Large intestine (tissue), 3 donors: ENCODE results near the gene B4GALNT2. TPM values are rescaled to one million over a fixed set of nuclear protein-coding genes. Genes with fewer than 3 reads are reported as not detected.
A peak's percentile ranks its signal among the peaks of the same experiment; 100 is the strongest.

Experiments used
- DNase-seq, 2 donors: peaks; one replicate each; pipeline versions ENCODE4 v3.0.0 to v3.0.0-alpha.2; 2013
- H3K27ac ChIP-seq: one replicate; pipeline ENCODE4 v1.5.1; 2013; ENCODE audit warnings: low read length
- H3K27me3 ChIP-seq: 2 replicates; pipeline ENCODE4 v1.6.1; 2013; ENCODE audit warnings: low read length; ENCODE audit not compliant: control insufficient read depth, insufficient read depth
- H3K36me3 ChIP-seq: 2 replicates; pipeline ENCODE4 v1.6.1; 2013; ENCODE audit warnings: low read length; ENCODE audit not compliant: control insufficient read depth, insufficient read depth
- H3K4me1 ChIP-seq: one replicate; pipeline ENCODE4 v1.6.1; 2013; ENCODE audit warnings: low read length; ENCODE audit not compliant: control insufficient read depth, insufficient read depth
- H3K4me3 ChIP-seq: one replicate; pipeline ENCODE4 v1.5.1; 2013; ENCODE audit warnings: low read length
- H3K9me3 ChIP-seq: one replicate; pipeline ENCODE4 v1.6.1; 2013; ENCODE audit warnings: mild to moderate bottlenecking, low read depth, low read length, moderate library complexity; ENCODE audit not compliant: control insufficient read depth
- WGBS: methylation state at CpG from one replicate; pipeline ENCODE4 v1.1.5; 2013; ENCODE audit warnings: low lambda C conversion rate; ENCODE audit not compliant: insufficient coverage; 5-methylcytosine and 5-hydroxymethylcytosine counted together
- polyA plus RNA-seq: library from polyadenylated mRNA; unstranded; fragments of 120-200 nt; gene quantifications from one replicate; pipeline ENCODE4 v1.2.1, GENCODE V29; 2013

Gene B4GALNT2
- polyA plus RNA-seq, 1 donor = 2.6 TPM

GRCh38 chr17:49191917-49192741 is 59.6 kb downstream of the B4GALNT2 start:
- WGBS = no CpG with 5 or more reads among the region's 53 CpGs
- peak overlapping the region; percentile 68 for H3K4me3 ChIP-seq

GRCh38 chr17:49193513-49194296 is 61.1 kb downstream of the B4GALNT2 start:
- Histone ChIP-seq H3K36me3 (no peaks in the 10 kb centered on the region), H3K9me3 (no peaks in the 10 kb centered on the region), H3K4me3 (peak overlapping the region; percentile 68), H3K4me1 (peaks cover 2% of the 10 kb centered on the region), H3K27me3 (no peaks in the 10 kb centered on the region), H3K27ac (peak overlapping the region; percentile 24)
- WGBS = no CpG with 5 or more reads among the region's 21 CpGs
- DNase-seq = peak; percentile 50 to 78

More at GRCh38 chr17:49191917-49192741, 59.6 kb downstream of the B4GALNT2 start:
- Histone ChIP-seq H3K36me3 (no peaks in the 10 kb centered on the region), H3K4me1 (peaks cover 2% of the 10 kb centered on the region), H3K27ac (peak overlapping the region; percentile 93), H3K27me3 (no peaks in the 10 kb centered on the region), H3K9me3 (no peaks in the 10 kb centered on the region)
- DNase-seq = peak; percentile 87 to 92

- Histone ChIP-seq H3K4me1 (peaks cover 2% of the 10 kb centered on the region), H3K27me3 (no peaks in the 10 kb centered on the region), H3K36me3 (no peaks in the 10 kb centered on the region), H3K4me3 (no peak overlapping the region), H3K27ac (no peak overlapping the region), H3K9me3 (no peaks in the 10 kb centered on the region)
- WGBS = no CpG with 5 or more reads among the region's 3 CpGs
- DNase-seq = no peak
Observed at GRCh38 chr17:49194297-49194607, 61.7 kb downstream of the B4GALNT2 start.

- H3K4me3 ChIP-seq = no peak overlapping the region
- no peak for DNase-seq
- no peaks in the 10 kb centered on the region for H3K27me3 ChIP-seq
- peaks cover 2% of the 10 kb centered on the region for H3K4me1 ChIP-seq
- WGBS = 57% methylated on average over 1 of the region's 4 CpGs
- no peaks in the 10 kb centered on the region for H3K36me3 ChIP-seq
- H3K9me3 ChIP-seq = no peaks in the 10 kb centered on the region
- H3K27ac ChIP-seq = no peak overlapping the region
Observed at GRCh38 chr17:49195751-49196150, 63.2 kb downstream of the B4GALNT2 start.

GRCh38 chr17:49196520-49196919 is 64.0 kb downstream of the B4GALNT2 start:
- Histone ChIP-seq H3K27ac (no peak overlapping the region), H3K4me3 (no peak overlapping the region), H3K36me3 (no peaks in the 10 kb centered on the region), H3K4me1 (peaks cover 2% of the 10 kb centered on the region), H3K27me3 (no peaks in the 10 kb centered on the region), H3K9me3 (no peaks in the 10 kb centered on the region)
- WGBS = 90% methylated on average over 2 of the region's 3 CpGs
- DNase-seq = no peak

GRCh38 chr17:49197346-49197998 is 64.9 kb downstream of the B4GALNT2 start:
- Histone ChIP-seq H3K4me1 (no peaks in the 10 kb centered on the region), H3K36me3 (no peaks in the 10 kb centered on the region), H3K27me3 (no peaks in the 10 kb centered on the region), H3K9me3 (no peaks in the 10 kb centered on the region), H3K27ac (no peak overlapping the region), H3K4me3 (no peak overlapping the region)
- 14% methylated on average over 1 of the region's 5 CpGs for WGBS
- DNase-seq = no peak

- H3K9me3 ChIP-seq = no peaks in the 10 kb centered on the region
- DNase-seq = no peak
- H3K4me3 ChIP-seq = no peak overlapping the region
- no peaks in the 10 kb centered on the region for H3K4me1 ChIP-seq
- H3K27me3 ChIP-seq = peaks cover 2% of the 10 kb centered on the region
- WGBS = no CpG with 5 or more reads among the region's 2 CpGs
- H3K36me3 ChIP-seq = no peaks in the 10 kb centered on the region
- no peak overlapping the region for H3K27ac ChIP-seq
Observed at GRCh38 chr17:49198211-49198610, 65.6 kb downstream of the B4GALNT2 start.

- Histone ChIP-seq H3K4me1 (no peaks in the 10 kb centered on the region), H3K36me3 (no peaks in the 10 kb centered on the region), H3K27ac (no peak overlapping the region), H3K27me3 (peaks cover 3% of the 10 kb centered on the region), H3K9me3 (no peaks in the 10 kb centered on the region), H3K4me3 (no peak overlapping the region)
- no CpG with 5 or more reads among the region's 13 CpGs for WGBS
- no peak for DNase-seq
Observed at GRCh38 chr17:49200423-49201083, 68.0 kb downstream of the B4GALNT2 start.

GRCh38 chr17:49201481-49201927 is 68.9 kb downstream of the B4GALNT2 start:
- Histone ChIP-seq H3K4me1 (no peaks in the 10 kb centered on the region), H3K27ac (no peak overlapping the region)
- WGBS = 79% methylated on average over 3 of the region's 8 CpGs

GRCh38 chr17:49203796-49204195 is 71.2 kb downstream of the B4GALNT2 start:
- no CpG with 5 or more reads among the region's 2 CpGs for WGBS
- no peak for DNase-seq
- Histone ChIP-seq H3K4me3 (no peak overlapping the region), H3K4me1 (no peaks in the 10 kb centered on the region), H3K36me3 (no peaks in the 10 kb centered on the region), H3K27ac (no peak overlapping the region), H3K27me3 (peaks cover 4% of the 10 kb centered on the region), H3K9me3 (no peaks in the 10 kb centered on the region)

More at GRCh38 chr17:49201481-49201927, 68.9 kb downstream of the B4GALNT2 start:
- no peak for DNase-seq
- Histone ChIP-seq H3K27me3 (peaks cover 4% of the 10 kb centered on the region), H3K36me3 (no peaks in the 10 kb centered on the region), H3K9me3 (no peaks in the 10 kb centered on the region), H3K4me3 (no peak overlapping the region)
